Activated CD4-positive, alpha-beta T cell treated with anti-CD3 and anti-CD28 coated beads, Interleukin-2, amount 10 ng/mL, durations not matched to agents 7 days and 5 days (primary cell): ENCODE results near the gene TMEM150A. TPM values are rescaled to one million over a fixed set of nuclear protein-coding genes. Genes with fewer than 3 reads are reported as not detected.

Experiments
- CTCF ChIA-PET: fragments of 350-600 bp; sonication (Branson Sonifier 250); formaldehyde crosslinking; loops from one replicate; lab custom pipeline; 2021; ENCODE audit warnings: antibody characterized with exemption; lab: Charles Lee
- POLR2A ChIA-PET: fragments of 350-600 bp; sonication (Branson Sonifier 250); formaldehyde crosslinking; loops from one replicate; lab custom pipeline; 2021; ENCODE audit warnings: antibody characterized with exemption; lab: Charles Lee
- DNase-seq: peaks from one replicate; pipeline ENCODE4 v3.0.0-alpha.2; 2020
- H3K27ac Mint-ChIP-seq: one replicate; pipeline ENCODE4 v1.8.0; 2021; ENCODE audit warnings: mild to moderate bottlenecking, moderate library complexity, mixed read lengths
- H3K27me3 Mint-ChIP-seq: one replicate; pipeline ENCODE4 v1.8.0; 2021; ENCODE audit warnings: mixed read lengths
- H3K36me3 Mint-ChIP-seq: one replicate; pipeline ENCODE4 v1.8.0; 2021; ENCODE audit warnings: low read depth, mixed read lengths
- H3K4me1 Mint-ChIP-seq: one replicate; pipeline ENCODE4 v1.8.0; 2021; ENCODE audit warnings: mixed read lengths
- H3K4me3 Mint-ChIP-seq: one replicate; pipeline ENCODE4 v1.8.0; 2021; ENCODE audit warnings: mild to moderate bottlenecking, moderate library complexity, mixed read lengths
- H3K9me3 Mint-ChIP-seq: one replicate; pipeline ENCODE4 v1.8.0; 2021; ENCODE audit warnings: mixed read lengths
- total RNA-seq, 2 experiments: library from RNA; stranded (reverse); gene quantifications; one replicate each; pipeline ENCODE4 v1.2.3, GENCODE V29; 2021

The TMEM150A gene
- total RNA-seq, result 1 to 10 TPM; 1.5 to 1.7 TPM

- Mint-ChIP-seq H3K4me1 (peaks cover 12% of the 10 kb centered on the region), H3K27me3 (peaks cover 2% of the 10 kb centered on the region), H3K36me3 (peaks cover 6% of the 10 kb centered on the region), H3K9me3 (no peaks in the 10 kb centered on the region), H3K4me3 (peak within 1 kb of the TSS; percentile 78), H3K27ac (peak within 1 kb of the TSS; percentile 77)
- DNase-seq, result peak; percentile 77
- POLR2A ChIA-PET, result no interaction called here
- CTCF ChIA-PET, result interaction anchor here (0.5 to 1.6 kb wide), 6 partner anchors 9 to 523 kb away, joined by 3 to 5 read pairs (median 4); partner anchors contain the start of genes C2orf68 and USP39
Observed at GRCh38 chr2:85602476-85603234, at the start of gene TMEM150A. TSS of gene TMEM150A (minus strand) at chr2:85602698. CDS start at chr2:85601948, 750 bp downstream.

- Mint-ChIP-seq H3K36me3 (peaks cover 51% of the 10 kb centered on the region), H3K27me3 (no peaks in the 10 kb centered on the region), H3K9me3 (no peaks in the 10 kb centered on the region), H3K27ac (no peak overlapping the region), H3K4me3 (no peak overlapping the region), H3K4me1 (no peaks in the 10 kb centered on the region)
- no peak for DNase-seq
- ChIA-PET POLR2A (no interaction called here), CTCF (interaction anchor here (0.9 to 3.2 kb wide), 2 partner anchors 15 to 162 kb away, joined by 4 to 16 read pairs; no protein-coding TSS in a partner anchor)
Observed at GRCh38 chr2:85652056-85652455, 49.6 kb upstream of the TMEM150A start.

- Mint-ChIP-seq H3K4me3 (no peak overlapping the region), H3K27ac (no peak overlapping the region), H3K9me3 (no peaks in the 10 kb centered on the region), H3K36me3 (peaks cover 53% of the 10 kb centered on the region), H3K27me3 (no peaks in the 10 kb centered on the region), H3K4me1 (no peaks in the 10 kb centered on the region)
- ChIA-PET POLR2A (no interaction called here), CTCF (interaction anchor here (0.8 to 3.2 kb wide), 2 partner anchors 14 to 388 kb away, joined by 4 to 15 read pairs; no protein-coding TSS in a partner anchor)
- no peak for DNase-seq
Observed at GRCh38 chr2:85651097-85651496, 48.6 kb upstream of the TMEM150A start.

- ChIA-PET CTCF (interaction anchor here (0.8 to 3.2 kb wide), 2 partner anchors 13 to 388 kb away, joined by 4 to 15 read pairs; no protein-coding TSS in a partner anchor), POLR2A (no interaction called here)
- H3K27ac Mint-ChIP-seq, result no peak overlapping the region
- no peaks in the 10 kb centered on the region for H3K4me1 Mint-ChIP-seq
- H3K9me3 Mint-ChIP-seq, result no peaks in the 10 kb centered on the region
- H3K36me3 Mint-ChIP-seq, result peaks cover 55% of the 10 kb centered on the region
- H3K27me3 Mint-ChIP-seq, result no peaks in the 10 kb centered on the region
- no peak for DNase-seq
- no peak overlapping the region for H3K4me3 Mint-ChIP-seq
Observed at GRCh38 chr2:85650456-85650855, 48.0 kb upstream of the TMEM150A start.

GRCh38 chr2:85649201-85650190, 47.0 kb upstream of the TMEM150A start:
- DNase-seq, result no peak
- Mint-ChIP-seq H3K4me3 (no peak overlapping the region), H3K27me3 (no peaks in the 10 kb centered on the region), H3K9me3 (no peaks in the 10 kb centered on the region), H3K27ac (no peak overlapping the region), H3K4me1 (no peaks in the 10 kb centered on the region), H3K36me3 (peaks cover 55% of the 10 kb centered on the region)
- POLR2A ChIA-PET, result interaction anchor here (0.8 kb wide), 1 partner anchor 106 kb away, joined by 3 read pairs; no protein-coding TSS in a partner anchor
- CTCF ChIA-PET, result interaction anchor here (0.8 to 3.2 kb wide), 6 partner anchors 9 to 79 kb away, joined by 3 to 15 read pairs (median 4); no protein-coding TSS in a partner anchor

- ChIA-PET CTCF (interaction anchor here (0.8 to 3.2 kb wide), 7 partner anchors 9 to 59 kb away, joined by 3 to 15 read pairs (median 4); no protein-coding TSS in a partner anchor), POLR2A (no interaction called here)
- no peaks in the 10 kb centered on the region for H3K9me3 Mint-ChIP-seq
- no peaks in the 10 kb centered on the region for H3K4me1 Mint-ChIP-seq
- peaks cover 51% of the 10 kb centered on the region for H3K36me3 Mint-ChIP-seq
- H3K4me3 Mint-ChIP-seq, result no peak overlapping the region
- H3K27me3 Mint-ChIP-seq, result no peaks in the 10 kb centered on the region
- DNase-seq, result peak; percentile 38
- H3K27ac Mint-ChIP-seq, result no peak overlapping the region
Observed at GRCh38 chr2:85648619-85649018, 46.1 kb upstream of the TMEM150A start.

- ChIA-PET CTCF (interaction anchor here (1.0 to 3.2 kb wide), 4 partner anchors 11 to 27 kb away, joined by 3 to 15 read pairs (median 4); no protein-coding TSS in a partner anchor), POLR2A (no interaction called here)
- no peak overlapping the region for H3K27ac Mint-ChIP-seq
- H3K27me3 Mint-ChIP-seq, result no peaks in the 10 kb centered on the region
- H3K36me3 Mint-ChIP-seq, result peaks cover 50% of the 10 kb centered on the region
- H3K9me3 Mint-ChIP-seq, result no peaks in the 10 kb centered on the region
- H3K4me1 Mint-ChIP-seq, result peaks cover under 1% of the 10 kb centered on the region
- no peak for DNase-seq
- no peak overlapping the region for H3K4me3 Mint-ChIP-seq
Observed at GRCh38 chr2:85647823-85648526, 45.5 kb upstream of the TMEM150A start.

GRCh38 chr2:85646166-85646565, 43.7 kb upstream of the TMEM150A start:
- Mint-ChIP-seq H3K27me3 (no peaks in the 10 kb centered on the region), H3K36me3 (peaks cover 60% of the 10 kb centered on the region), H3K4me3 (no peak overlapping the region), H3K9me3 (no peaks in the 10 kb centered on the region), H3K4me1 (peaks cover 18% of the 10 kb centered on the region), H3K27ac (no peak overlapping the region)
- ChIA-PET POLR2A (no interaction called here), CTCF (interaction anchor here (1.6 kb wide), 1 partner anchor 11 kb away, joined by 3 read pairs; no protein-coding TSS in a partner anchor)
- no peak for DNase-seq

GRCh38 chr2:85644909-85645308, 42.4 kb upstream of the TMEM150A start:
- Mint-ChIP-seq H3K4me3 (no peak overlapping the region), H3K36me3 (peaks cover 63% of the 10 kb centered on the region), H3K9me3 (no peaks in the 10 kb centered on the region), H3K27me3 (no peaks in the 10 kb centered on the region), H3K4me1 (peaks cover 20% of the 10 kb centered on the region), H3K27ac (no peak overlapping the region)
- POLR2A ChIA-PET, result no interaction called here
- CTCF ChIA-PET, result interaction anchor here (1.2 kb wide), 1 partner anchor 435 kb away, joined by 3 read pairs; no protein-coding TSS in a partner anchor
- DNase-seq, result no peak

GRCh38 chr2:85642725-85643124, 40.2 kb upstream of the TMEM150A start:
- Mint-ChIP-seq H3K36me3 (peaks cover 53% of the 10 kb centered on the region), H3K4me1 (peaks cover 20% of the 10 kb centered on the region), H3K9me3 (no peaks in the 10 kb centered on the region), H3K27me3 (no peaks in the 10 kb centered on the region), H3K4me3 (no peak overlapping the region), H3K27ac (peak overlapping the region; percentile 42)
- DNase-seq, result no peak
- POLR2A ChIA-PET, result interaction anchor here (0.6 kb wide), 1 partner anchor 399 kb away, joined by 3 read pairs; no protein-coding TSS in a partner anchor
- CTCF ChIA-PET, result interaction anchor here (0.8 to 1.3 kb wide), 2 partner anchors 19 to 22 kb away, joined by 3 to 7 read pairs; no protein-coding TSS in a partner anchor

GRCh38 chr2:85635636-85636035, 33.1 kb upstream of the TMEM150A start:
- H3K9me3 Mint-ChIP-seq, result no peaks in the 10 kb centered on the region

More at GRCh38 chr2:85635636-85636035, 33.1 kb upstream of the TMEM150A start:
- Mint-ChIP-seq H3K27ac (no peak overlapping the region), H3K27me3 (no peaks in the 10 kb centered on the region), H3K36me3 (peaks cover 64% of the 10 kb centered on the region), H3K4me3 (no peak overlapping the region), H3K4me1 (peaks cover 9% of the 10 kb centered on the region)
- POLR2A ChIA-PET, result no interaction called here
- DNase-seq, result no peak
- CTCF ChIA-PET, result interaction anchor here (0.6 to 4.6 kb wide), 7 partner anchors 8 to 93 kb away, joined by 3 to 56 read pairs (median 4); no protein-coding TSS in a partner anchor
